HepG2 (cell line): ENCODE data around the gene VAT1L. TPM values are rescaled to one million over a fixed set of nuclear protein-coding genes. Genes with fewer than 3 reads are reported as not detected.

Experiments used
- ATAC-seq: fragments of 200-7000 bp; cut with Tn5 transposase; 3 replicates; pipeline ENCODE4 v1.9.1; 2020; ENCODE audit warnings: mild to moderate bottlenecking, moderate library complexity
- BruUV-seq: library from RNA; stranded (reverse); fragments of 400-500 nt; replicated peaks from 2 replicates; lab custom pipeline; 2021; lab: Mats Ljungman, UMichigan
- CTCF ChIA-PET: fragments of 300-600 bp; formaldehyde crosslinking; extraction: SDS; loops from one replicate; lab custom pipeline; 2021; ENCODE audit warnings: low total read pairs, inconsistent platforms, low intra/inter-chr PET ratio; lab: Yijun Ruan, JAX
- POLR2A ChIA-PET: fragments of 350-600 bp; sonication (Branson Sonifier 250); formaldehyde crosslinking; loops from one replicate; lab custom pipeline; 2020; ENCODE audit warnings: antibody characterized with exemption, inconsistent platforms; lab: Yijun Ruan, JAX
- DNase-seq: peaks from one replicate; pipeline ENCODE4 v3.0.0-alpha.2; 2015; ENCODE audit warnings: low spot score
- FAIRE-seq: peaks from 3 replicates; lab custom pipeline; 2011; peaks lifted over from hg19 to GRCh38; lab: Jason Lieb, UNC
- H2AFZ ChIP-seq: one replicate; pipeline ENCODE4 v1.6.1; 2011; ENCODE audit warnings: low read length, inconsistent platforms
- H3K27ac ChIP-seq: fragments of 300-600 bp; 3 replicates; pipeline ENCODE4 v1.8.0; 2011; ENCODE audit warnings: mixed run types, mild to moderate bottlenecking, mixed read lengths, low read length, inconsistent platforms; ENCODE audit not compliant: insufficient read depth; ENCODE audit errors: extremely low read length
- H3K27me3 ChIP-seq, 2 experiments: fragments of 200-600 bp in 1 of 2; 2 replicates in 1 of 2; 3 replicates in 1 of 2; pipeline versions ENCODE4 v1.6.0 to v1.8.0; 2011; ENCODE audit warnings: low read length in 2 of 2, mild to moderate bottlenecking in 2 of 2, moderate library complexity in 2 of 2, inconsistent platforms in 1 of 2; ENCODE audit not compliant: insufficient read depth in 2 of 2, control insufficient read depth in 1 of 2
- H3K36me3 ChIP-seq, 2 experiments: fragments of 200-600 bp in 1 of 2; replicated peaks in 1 of 2; 2 replicates in 1 of 2; 3 replicates in 1 of 2; pipeline versions ENCODE4 v1.5.1 to v1.8.0; 2011; ENCODE audit warnings: low read length in 2 of 2, inconsistent platforms in 1 of 2; ENCODE audit not compliant: insufficient read depth in 2 of 2, control insufficient read depth in 1 of 2
- H3K4me1 ChIP-seq: 2 replicates; pipeline ENCODE4 v1.5.1; 2012; ENCODE audit warnings: low read length, inconsistent platforms; ENCODE audit not compliant: insufficient read depth
- H3K4me2 ChIP-seq: 2 replicates; pipeline ENCODE4 v1.6.0; 2011; ENCODE audit warnings: low read depth, low read length, inconsistent platforms
- H3K4me3 ChIP-seq, 3 experiments: fragments of 200-600 bp in 1 of 3; sonication (generic), shearing (Covaris generic) in 1 of 3; replicated peaks in 1 of 3; 2 replicates each; pipeline ENCODE4 v1.5.1; 2011 to 2016; ENCODE audit warnings: low read length in 3 of 3, inconsistent platforms in 2 of 3, low read depth in 2 of 3, mild to moderate bottlenecking in 2 of 3, control low read depth in 1 of 3, mixed read lengths in 1 of 3; ENCODE audit not compliant: insufficient read depth in 1 of 3
- H3K79me2 ChIP-seq: one replicate; pipeline ENCODE4 v1.6.1; 2011; ENCODE audit warnings: low read length, inconsistent platforms; ENCODE audit not compliant: insufficient read depth
- H3K9ac ChIP-seq: 2 replicates; pipeline ENCODE4 v1.6.0; 2011; ENCODE audit warnings: mild to moderate bottlenecking, low read depth, low read length, inconsistent platforms; ENCODE audit not compliant: insufficient read depth
- H3K9me3 ChIP-seq: 2 replicates; pipeline ENCODE4 v1.5.1; 2012; ENCODE audit warnings: mild to moderate bottlenecking, low read length
- H4K20me1 ChIP-seq: 2 replicates; pipeline ENCODE4 v1.6.0; 2011; ENCODE audit warnings: inconsistent platforms, mild to moderate bottlenecking, low read length, moderate library complexity; ENCODE audit not compliant: insufficient read depth
- MIER2 ChIP-seq: IDR thresholded peaks from 2 replicates; pipeline ENCODE4 v1.6.1; 2016; ENCODE audit warnings: missing biosample characterization, missing genetic modification reagents
- ZNF282 ChIP-seq: fragments of 450-650 bp; IDR thresholded peaks from 2 replicates; pipeline ENCODE4 v1.6.1; 2018; ENCODE audit not compliant: partially characterized antibody
- WGBS: methylation state at CpG from one replicate; pipeline ENCODE4 v1.1.6; 2017; ENCODE audit warnings: low lambda C conversion rate; 5-methylcytosine and 5-hydroxymethylcytosine counted together
- in situ Hi-C: cut with HindIII; loops from 2 replicates; pipeline ENCODE4 v1.10.0; 2017; ENCODE audit warnings: low pct_unique_long_range_greater_than_20kb; ENCODE audit not compliant: extremely low pct_ligation_motif_present
- intact Hi-C: fragments of 100-400 bp; cut with micrococcal nuclease; formaldehyde crosslinking; loops from one replicate; pipeline ENCODE4 v1.10.0; 2022; ENCODE audit not compliant: unreplicated experiment
- polyA plus RNA-seq, 8 experiments: library from polyadenylated mRNA; depleted of rRNA in 3 of 8; stranded (reverse) in 7 of 8; unstranded in 1 of 8; fragments of >200 nt; fragmentation: Illumina TruSeq in 4 of 8; extraction: Trizol in 4 of 8; gene quantifications; 2 replicates each; pipeline versions ENCODE4 v1.2.1 to v1.2.3, GENCODE V29; 2011 to 2016; ENCODE audit warnings: low read depth in 4 of 8, missing spikeins in 1 of 8, mixed read lengths in 1 of 8; ENCODE audit not compliant: insufficient read depth in 1 of 8
- total RNA-seq, 5 experiments: library from RNA; depleted of rRNA; stranded (reverse); fragments of >200 nt; fragmentation: Illumina TruSeq; extraction: Trizol; gene quantifications; 2 replicates each; pipeline ENCODE4 v1.2.3, GENCODE V29; 2016; ENCODE audit warnings: low read depth in 1 of 5
- TF ChIP-seq, protein P1 (sequence below), 2 experiments: IDR thresholded peaks; 2 replicates each; pipeline ENCODE4 v1.6.1; 2011 to 2012; ENCODE audit warnings: low read length in 2 of 2, borderline replicate concordance in 1 of 2, low read depth in 1 of 2, mild to moderate bottlenecking in 1 of 2, moderate library complexity in 1 of 2
- TF ChIP-seq, protein P2 (sequence below): sonication (generic); formaldehyde crosslinking; IDR thresholded peaks from 2 replicates; pipeline ENCODE4 v1.5.1; 2020; ENCODE audit warnings: missing genetic modification reagents, mild to moderate bottlenecking, borderline replicate concordance

VAT1L gene
- total and polyA plus RNA-seq, 2 of the 13 experiments (the other 11 are each of a cell fraction or from before 2014, with no cell fraction given), result not detected

DNA sequence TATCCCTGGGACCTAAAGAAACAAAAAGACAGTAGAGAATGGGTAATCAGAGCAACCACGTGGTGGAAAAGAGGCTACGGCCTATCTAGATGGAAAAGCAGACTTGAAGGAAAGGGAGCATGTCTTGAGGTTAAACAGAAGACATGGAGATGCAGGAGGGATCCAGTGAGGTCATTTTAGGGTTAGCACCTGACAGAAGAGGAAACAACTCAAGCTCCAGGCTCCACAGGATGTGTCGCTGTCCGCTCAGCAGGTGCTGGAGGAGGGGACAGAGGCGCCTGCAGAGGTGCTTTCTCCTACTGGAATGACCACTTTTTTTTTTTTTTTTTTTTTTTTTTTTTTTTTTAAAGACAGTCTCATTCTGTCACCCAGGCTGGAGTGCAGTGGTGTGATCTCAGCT lies 186.5 kb downstream of the VAT1L start:
- Histone ChIP-seq H3K9ac (no peak overlapping the region), H3K36me3 (no peaks in the 10 kb centered on the region), H3K27ac (no peak overlapping the region), H3K27me3 (peaks cover 0 to 14% of the 10 kb centered on the region in 2 experiments; a peak in 2 of 5 replicates), H2AFZ (no peak overlapping the region), H3K9me3 (no peaks in the 10 kb centered on the region), H3K4me3 (no peak overlapping the region), H3K4me2 (no peak overlapping the region), H3K4me1 (no peaks in the 10 kb centered on the region), H3K79me2 (no peaks in the 10 kb centered on the region), H4K20me1 (no peaks in the 10 kb centered on the region)
- FAIRE-seq, result no peak
- no peak for TF ChIP-seq ZNF282
- TF ChIP-seq MIER2, result peak; percentile 86
- TF ChIP-seq, protein P1, sequence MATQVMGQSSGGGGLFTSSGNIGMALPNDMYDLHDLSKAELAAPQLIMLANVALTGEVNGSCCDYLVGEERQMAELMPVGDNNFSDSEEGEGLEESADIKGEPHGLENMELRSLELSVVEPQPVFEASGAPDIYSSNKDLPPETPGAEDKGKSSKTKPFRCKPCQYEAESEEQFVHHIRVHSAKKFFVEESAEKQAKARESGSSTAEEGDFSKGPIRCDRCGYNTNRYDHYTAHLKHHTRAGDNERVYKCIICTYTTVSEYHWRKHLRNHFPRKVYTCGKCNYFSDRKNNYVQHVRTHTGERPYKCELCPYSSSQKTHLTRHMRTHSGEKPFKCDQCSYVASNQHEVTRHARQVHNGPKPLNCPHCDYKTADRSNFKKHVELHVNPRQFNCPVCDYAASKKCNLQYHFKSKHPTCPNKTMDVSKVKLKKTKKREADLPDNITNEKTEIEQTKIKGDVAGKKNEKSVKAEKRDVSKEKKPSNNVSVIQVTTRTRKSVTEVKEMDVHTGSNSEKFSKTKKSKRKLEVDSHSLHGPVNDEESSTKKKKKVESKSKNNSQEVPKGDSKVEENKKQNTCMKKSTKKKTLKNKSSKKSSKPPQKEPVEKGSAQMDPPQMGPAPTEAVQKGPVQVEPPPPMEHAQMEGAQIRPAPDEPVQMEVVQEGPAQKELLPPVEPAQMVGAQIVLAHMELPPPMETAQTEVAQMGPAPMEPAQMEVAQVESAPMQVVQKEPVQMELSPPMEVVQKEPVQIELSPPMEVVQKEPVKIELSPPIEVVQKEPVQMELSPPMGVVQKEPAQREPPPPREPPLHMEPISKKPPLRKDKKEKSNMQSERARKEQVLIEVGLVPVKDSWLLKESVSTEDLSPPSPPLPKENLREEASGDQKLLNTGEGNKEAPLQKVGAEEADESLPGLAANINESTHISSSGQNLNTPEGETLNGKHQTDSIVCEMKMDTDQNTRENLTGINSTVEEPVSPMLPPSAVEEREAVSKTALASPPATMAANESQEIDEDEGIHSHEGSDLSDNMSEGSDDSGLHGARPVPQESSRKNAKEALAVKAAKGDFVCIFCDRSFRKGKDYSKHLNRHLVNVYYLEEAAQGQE (IDR thresholded peaks at IDR 0.05; ENCODE audit: borderline replicate concordance in 1 of 2, low read depth in 1 of 2, low read length in 2 of 2), result peak; percentile 50 to 91
- TF ChIP-seq, protein P2, sequence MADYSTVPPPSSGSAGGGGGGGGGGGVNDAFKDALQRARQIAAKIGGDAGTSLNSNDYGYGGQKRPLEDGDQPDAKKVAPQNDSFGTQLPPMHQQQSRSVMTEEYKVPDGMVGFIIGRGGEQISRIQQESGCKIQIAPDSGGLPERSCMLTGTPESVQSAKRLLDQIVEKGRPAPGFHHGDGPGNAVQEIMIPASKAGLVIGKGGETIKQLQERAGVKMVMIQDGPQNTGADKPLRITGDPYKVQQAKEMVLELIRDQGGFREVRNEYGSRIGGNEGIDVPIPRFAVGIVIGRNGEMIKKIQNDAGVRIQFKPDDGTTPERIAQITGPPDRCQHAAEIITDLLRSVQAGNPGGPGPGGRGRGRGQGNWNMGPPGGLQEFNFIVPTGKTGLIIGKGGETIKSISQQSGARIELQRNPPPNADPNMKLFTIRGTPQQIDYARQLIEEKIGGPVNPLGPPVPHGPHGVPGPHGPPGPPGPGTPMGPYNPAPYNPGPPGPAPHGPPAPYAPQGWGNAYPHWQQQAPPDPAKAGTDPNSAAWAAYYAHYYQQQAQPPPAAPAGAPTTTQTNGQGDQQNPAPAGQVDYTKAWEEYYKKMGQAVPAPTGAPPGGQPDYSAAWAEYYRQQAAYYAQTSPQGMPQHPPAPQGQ (CRISPR knock-in tag), result no peak
- intact Hi-C loops (loop anchor here (1.0 kb wide), 1 partner anchor 17 kb away; no protein-coding TSS in a partner anchor), in situ Hi-C loops (loop anchor here (5.0 to 25.0 kb wide), 3 partner anchors 188 to 738 kb away; partner anchors contain the start of gene VAT1L)
- CTCF ChIA-PET, result interaction anchor here (0.9 kb wide), 1 partner anchor 299 kb away, joined by 3 read pairs; no protein-coding TSS in a partner anchor
- no TSS peak for BruUV-seq
- DNase-seq, result no peak
- peak; percentile 27; the same call in 1 of the 3 replicates for ATAC-seq
- WGBS, result 2% methylated on average over 5 of the region's 5 CpGs
- POLR2A ChIA-PET, result no interaction called here
